HG03060 (cell line): ENCODE measurements around the gene TMEM87A.
A peak's percentile ranks its signal among the peaks of the same experiment; 100 is the strongest.
"Not testable (repeated sequence)": the region's sequence is repeated elsewhere in the genome, so short reads cannot be mapped to it uniquely, and the experiment has no call there.

Source experiments
- ATAC-seq: cut with Tn5 transposase; IDR thresholded peaks from one replicate; pipeline ENCODE4 v1.9.1; 2021; ENCODE audit warnings: low read depth, moderate number of reproducible peaks; ENCODE audit not compliant: unreplicated experiment

Gene TMEM87A, protein sequence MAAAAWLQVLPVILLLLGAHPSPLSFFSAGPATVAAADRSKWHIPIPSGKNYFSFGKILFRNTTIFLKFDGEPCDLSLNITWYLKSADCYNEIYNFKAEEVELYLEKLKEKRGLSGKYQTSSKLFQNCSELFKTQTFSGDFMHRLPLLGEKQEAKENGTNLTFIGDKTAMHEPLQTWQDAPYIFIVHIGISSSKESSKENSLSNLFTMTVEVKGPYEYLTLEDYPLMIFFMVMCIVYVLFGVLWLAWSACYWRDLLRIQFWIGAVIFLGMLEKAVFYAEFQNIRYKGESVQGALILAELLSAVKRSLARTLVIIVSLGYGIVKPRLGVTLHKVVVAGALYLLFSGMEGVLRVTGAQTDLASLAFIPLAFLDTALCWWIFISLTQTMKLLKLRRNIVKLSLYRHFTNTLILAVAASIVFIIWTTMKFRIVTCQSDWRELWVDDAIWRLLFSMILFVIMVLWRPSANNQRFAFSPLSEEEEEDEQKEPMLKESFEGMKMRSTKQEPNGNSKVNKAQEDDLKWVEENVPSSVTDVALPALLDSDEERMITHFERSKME

DNA sequence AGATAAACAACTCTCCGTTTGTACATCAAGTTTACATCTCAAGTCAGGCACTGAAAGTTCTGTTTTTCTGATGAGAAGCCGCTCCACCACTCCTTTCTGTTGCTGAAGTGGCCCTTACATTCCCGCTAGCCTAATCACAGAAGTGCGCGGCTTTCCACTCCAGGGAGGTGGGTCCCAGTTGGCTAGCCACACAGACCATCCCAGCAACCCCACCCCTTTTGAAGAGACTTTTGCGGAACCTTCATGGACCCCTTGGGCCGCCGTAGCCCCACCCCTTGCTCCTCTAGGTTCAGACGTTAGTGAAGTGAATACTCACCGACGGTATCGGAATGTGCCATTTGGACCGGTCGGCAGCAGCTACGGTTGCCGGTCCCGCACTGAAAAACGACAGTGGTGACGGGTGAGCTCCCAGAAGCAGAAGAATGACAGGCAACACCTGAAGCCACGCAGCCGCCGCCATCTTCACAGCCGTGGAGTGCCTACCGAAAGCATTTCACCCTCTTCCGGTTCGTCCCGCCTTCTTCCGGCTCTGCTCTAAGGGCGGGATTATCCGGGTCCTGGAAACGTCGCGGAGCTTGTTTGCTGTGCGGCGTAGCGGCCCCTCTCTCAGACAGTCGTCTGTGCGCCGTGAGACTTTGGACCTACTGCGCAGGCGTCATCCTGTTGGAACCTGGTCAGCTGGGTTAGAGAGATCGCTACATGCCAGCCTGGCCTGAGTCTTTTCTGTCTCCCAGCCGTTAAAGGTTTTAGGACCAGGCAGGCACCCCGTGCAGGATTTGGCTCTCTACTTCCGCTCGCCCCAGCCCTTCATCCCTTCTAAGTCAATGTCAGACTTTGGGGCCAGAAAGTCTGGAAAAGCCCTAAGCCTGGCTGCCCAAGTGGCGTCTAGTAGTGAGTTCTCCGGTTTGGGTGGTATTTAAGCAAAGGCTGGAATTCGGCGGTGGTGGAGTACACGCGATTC lies at the start of gene TMEM87A, which contains the start of gene GANC:
TSS of gene TMEM87A (minus strand) at position 495 of the 961 bp plus-strand sequence. CDS start at position 460, 35 bp downstream.
TSS of gene GANC (plus strand) at position 263 of the 961 bp plus-strand sequence. CDS start 1,281 bp downstream, outside the sequence.
- peak; percentile 69 for ATAC-seq

DNA sequence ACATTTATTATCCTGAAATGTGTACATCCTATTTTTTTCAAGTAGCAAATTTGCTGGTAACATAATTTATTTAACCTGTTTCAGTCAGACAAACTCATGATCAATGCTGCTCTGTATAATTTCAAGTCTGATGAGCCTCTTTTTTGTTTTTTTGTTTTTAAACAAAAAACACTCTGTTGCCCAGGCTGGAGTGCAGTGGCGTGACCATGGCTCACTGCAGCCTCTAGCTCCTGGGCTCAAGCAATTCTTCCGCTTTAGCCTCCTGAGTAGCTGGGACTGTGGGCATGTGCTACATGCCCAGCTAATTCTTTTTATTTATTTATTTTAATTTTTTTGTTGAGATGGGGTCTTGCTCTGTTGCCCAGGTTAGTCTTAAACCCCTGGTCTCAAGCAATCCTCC lies 46.0 kb upstream of the TMEM87A start:
- no peak for ATAC-seq

DNA sequence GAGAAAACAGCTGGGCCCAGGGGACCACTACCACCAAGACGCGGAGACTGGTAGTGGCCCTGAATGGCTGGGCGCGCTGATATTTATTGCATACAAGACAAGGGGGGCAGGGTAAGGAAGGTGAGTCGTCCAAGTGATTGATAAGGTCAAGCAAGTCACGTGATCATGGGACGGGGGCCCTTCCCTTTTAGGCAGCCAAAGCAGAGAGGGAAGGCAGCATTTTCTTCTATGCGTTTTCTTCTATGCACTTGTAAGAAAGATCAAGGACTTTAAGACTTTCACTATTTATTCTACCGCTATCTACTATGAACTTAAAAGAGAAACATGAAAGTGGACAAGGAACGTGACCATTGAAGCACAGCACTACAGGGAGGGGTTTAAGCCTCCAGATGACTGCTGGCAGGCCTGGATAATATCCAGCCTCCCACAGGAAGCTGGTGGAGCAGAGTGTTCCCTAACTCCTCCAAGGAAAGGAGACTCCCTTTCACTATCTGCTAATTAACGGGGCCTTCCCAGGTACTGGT lies 43.1 kb upstream of the TMEM87A start:
- ATAC-seq: not testable (repeated sequence)

DNA sequence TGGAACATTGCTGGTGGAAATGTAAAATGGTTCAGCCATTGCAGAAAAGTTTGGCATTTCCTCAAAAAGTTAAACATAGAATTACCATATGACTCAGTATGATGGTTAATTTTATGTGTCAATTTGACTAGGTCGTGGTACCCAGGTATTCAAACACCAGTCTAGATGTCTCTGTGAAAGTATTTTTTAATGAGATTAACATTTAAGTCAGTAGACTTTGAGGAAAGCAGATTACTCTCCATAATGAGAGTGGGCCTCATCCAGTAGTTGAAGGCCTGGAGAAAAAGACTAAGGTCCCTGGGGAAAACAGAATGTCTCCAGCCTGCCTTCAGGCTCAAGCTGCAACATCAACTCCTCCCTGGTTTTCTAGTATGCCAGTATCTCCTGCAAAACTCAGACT lies 42.3 kb upstream of the TMEM87A start:
- no peak for ATAC-seq

DNA sequence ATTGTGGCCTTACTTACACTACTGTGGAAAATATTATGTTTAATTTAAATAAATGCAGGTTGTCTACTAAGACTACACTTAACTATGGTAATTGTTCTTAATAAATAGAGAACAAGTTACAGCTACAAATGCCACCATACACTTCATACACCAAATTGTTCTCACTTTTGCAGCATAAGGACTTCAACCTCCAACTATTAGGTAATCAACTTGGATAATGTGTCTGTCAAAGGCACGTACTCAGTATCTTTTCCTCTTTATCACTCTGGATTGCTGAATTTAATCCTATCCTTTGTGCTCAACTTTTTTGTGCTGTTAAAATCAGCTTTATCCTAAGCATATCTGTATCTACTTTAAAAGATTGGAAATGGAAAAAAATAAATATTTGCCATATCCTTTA lies 41.6 kb upstream of the TMEM87A start:
- no peak for ATAC-seq

DNA sequence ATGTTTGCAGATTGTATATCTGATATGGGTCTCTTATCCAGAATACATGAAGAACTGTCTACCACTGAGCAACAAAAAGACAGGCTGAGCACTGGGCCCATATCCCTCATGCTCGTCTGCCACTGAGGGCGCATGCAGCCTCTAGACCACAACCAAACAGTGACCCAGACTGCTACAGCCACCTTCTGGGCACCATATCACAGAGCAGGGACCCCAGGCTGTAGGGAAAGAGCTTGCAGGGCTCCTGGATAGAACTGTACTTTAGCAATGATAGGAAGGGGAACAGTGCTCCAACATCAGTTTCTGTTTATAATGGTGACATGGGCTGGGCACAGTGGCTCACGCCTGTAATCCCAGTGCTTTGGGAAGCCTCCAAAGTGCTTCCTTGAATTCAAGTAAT lies 40.2 kb upstream of the TMEM87A start:
- ATAC-seq: no peak

DNA sequence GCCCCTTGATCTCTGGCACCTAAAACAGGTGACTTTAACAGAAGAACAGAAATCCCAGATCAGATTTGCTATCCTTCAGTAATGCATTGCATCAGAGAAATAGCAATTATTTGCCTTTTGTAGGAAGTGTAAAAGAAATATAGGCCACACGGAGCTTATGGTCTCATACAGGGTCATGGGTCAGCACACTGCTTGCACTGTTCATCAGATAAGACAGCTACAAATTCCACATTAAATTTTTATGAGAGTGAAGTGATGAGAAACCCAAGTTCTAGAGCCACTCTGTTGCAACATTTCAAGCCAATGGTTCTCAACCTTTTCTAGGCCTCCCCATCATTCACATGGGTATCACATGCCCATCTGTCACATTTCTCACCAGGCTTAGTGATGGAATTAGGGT lies 33.4 kb upstream of the TMEM87A start:
- ATAC-seq: no peak

DNA sequence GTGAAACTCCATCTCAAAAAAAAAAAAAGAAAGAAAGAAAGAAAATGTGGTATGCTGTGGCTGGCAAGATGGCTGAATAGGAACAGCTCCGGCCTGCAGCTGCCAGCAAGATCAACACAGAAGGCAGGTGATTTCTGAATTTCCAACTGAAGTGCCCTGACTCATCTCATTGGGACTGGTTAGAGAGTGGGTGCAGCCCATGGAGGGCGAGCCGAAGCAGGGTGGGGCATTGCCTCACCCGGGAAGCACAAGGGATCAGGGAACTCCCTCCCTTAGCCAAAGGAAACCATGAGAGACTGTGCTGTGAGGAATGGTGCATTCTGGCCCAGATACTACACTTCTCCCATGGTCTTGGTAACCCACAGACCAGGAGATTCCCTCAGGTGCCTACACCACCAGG lies 27.8 kb upstream of the TMEM87A start:
- not testable (repeated sequence) for ATAC-seq

DNA sequence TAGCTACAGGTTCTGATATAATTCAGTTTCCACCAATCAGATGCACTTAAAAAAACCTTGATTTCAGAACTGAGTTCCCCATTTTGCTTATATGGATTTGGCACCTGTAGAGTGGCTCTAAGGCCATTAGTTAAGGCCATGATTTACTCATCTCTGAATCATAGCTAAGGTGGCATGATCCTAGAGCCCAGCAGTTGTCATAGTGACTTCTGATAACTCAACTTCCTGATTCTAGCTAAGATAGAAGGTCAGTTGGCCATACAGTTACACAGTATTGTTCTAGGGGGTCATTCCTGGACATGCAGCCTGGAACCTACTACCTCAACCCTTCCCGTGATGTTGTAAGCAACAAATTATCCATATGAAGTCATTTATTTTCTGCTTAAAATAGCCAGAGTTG lies 15.9 kb upstream of the TMEM87A start:
- ATAC-seq: no peak

DNA sequence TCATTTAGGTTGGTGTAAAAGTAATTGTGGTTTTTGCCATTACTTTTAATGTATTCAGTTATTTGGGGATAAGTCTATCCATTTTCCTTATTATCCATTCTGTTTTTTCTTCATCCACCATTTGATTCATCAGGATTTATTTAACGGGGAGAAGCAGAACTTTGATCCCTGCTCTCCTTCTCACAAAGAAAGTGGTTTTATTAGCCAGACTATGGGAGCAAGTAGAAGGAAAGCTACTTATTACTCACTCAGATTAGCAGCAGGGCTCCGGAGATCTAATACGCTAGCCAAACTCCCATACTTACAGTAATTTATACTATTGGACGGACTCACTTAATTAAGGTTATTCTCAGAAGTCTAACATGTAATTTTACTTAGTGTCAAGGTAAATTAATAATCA lies 14.7 kb upstream of the TMEM87A start:
- no peak for ATAC-seq

DNA sequence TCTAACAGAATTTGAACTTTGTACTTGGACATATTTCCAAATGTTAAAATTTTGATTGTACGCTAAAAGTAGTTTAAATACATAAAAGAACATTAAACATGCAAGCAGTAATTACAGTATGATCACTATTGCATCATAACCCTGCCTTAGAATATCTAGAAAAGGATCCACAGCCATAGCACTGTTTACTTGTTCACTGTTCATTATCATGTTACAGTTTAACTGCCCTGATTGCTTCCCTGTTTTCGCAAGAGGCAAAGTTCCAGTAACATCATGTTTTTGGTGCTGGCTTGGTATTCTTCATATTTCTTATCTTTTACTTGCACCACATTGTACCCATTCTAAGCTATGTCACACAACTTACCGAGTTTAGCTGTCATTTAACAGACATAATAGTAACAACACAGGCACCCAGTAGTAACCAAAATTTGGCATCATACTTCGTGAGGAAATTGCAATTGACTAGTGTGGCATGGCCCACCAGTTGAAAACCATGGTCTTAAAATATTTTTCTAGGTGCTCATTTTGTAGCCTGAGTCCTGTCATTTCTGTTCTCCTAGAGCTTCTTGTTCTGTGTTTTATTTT lies 13.3 kb upstream of the TMEM87A start:
- ATAC-seq: no peak

DNA sequence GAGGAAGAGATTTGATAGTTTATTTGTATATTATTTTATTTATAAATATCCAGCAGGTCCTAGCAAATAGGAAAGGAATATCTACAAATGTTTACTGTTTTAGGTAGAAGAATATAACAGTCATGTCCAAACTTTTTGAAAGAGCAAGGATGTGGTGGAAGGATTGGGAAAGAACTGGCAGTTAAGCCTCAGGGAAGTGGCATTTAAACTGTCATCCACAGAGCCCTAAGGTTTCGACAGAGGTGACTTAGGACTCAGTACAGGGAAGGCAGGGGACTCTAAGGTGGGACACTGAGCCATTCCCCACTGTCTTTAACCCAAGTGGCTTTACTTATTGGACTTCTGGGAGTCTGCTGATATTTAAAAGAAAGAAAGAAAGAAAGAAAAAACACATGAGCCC lies 11.8 kb upstream of the TMEM87A start:
- ATAC-seq: no peak

DNA sequence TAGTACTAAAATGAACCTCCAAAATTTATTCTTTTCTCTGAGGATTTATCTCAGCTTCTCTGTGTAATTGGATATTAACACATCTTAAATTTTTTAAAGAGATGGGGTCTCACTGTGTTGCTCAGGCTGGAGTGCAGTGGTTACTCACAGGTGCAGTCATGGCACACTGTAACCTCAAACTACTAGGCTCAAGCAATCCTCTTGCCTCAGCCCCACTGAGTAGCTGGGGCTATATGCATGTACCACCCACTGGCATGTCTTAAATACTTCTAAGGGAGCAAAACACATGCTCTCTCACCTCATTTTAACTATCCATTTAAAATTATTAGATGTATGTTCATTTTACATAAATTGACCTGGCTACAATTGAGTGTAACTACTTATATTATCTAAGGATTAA lies 11.3 kb upstream of the TMEM87A start:
- ATAC-seq: no peak

DNA sequence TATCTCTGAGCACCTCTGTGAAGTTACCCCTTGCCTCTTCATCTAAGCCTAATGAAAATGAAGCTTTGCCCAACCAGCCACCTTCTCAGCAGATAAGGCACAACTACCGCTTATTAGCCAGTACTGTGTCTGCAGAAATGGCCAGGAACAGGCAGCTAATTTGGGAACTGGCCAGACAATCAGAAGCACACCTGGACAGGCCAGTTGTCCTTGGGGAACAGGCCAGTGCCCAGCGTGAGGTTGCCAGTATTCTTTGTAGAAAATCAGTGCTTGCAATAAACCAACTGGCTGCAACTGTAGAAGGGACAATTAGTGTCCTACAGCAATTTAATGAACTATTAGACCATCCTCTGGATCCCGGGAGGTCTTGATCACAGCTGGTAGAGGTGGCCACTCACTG lies 10.4 kb upstream of the TMEM87A start:
- ATAC-seq: no peak

DNA sequence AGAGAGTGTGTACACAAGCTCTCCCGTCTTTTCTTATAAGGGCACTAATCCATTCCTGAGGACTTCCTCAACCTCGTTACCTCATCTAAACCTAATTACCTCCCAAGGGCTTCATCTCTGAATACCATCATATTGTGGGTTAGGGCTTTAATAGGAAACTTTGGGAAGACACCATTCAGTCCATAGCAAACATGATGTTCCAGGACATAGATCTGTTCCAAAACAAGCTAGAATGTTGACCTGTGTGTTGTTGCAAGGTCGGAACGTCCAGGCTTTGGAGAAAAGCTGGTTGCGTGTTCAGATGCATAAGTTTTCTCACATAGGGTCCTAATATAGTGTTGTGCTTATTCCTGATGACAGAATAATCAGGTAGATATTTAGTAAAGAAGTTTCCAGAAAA lies 9.7 kb upstream of the TMEM87A start:
- no peak for ATAC-seq

DNA sequence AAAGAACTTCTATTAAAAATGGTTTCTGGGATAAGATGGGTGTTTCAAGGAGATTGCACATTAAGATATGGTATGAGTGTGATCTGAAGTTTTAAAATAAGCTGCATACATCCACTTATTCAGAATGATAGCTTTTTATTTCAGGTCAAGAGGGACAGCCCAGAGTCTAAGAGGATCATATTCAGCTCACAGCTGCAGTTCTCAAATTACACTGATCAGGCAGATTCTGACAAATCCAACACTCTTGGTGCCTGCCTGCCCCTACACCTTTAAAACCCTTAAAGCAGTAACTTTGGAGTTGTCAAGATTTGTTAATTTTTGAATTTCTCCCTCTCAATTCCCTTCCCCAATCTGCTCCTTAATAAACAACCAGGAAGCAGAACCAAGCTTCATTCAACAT lies 9.1 kb upstream of the TMEM87A start:
- ATAC-seq: no peak

DNA sequence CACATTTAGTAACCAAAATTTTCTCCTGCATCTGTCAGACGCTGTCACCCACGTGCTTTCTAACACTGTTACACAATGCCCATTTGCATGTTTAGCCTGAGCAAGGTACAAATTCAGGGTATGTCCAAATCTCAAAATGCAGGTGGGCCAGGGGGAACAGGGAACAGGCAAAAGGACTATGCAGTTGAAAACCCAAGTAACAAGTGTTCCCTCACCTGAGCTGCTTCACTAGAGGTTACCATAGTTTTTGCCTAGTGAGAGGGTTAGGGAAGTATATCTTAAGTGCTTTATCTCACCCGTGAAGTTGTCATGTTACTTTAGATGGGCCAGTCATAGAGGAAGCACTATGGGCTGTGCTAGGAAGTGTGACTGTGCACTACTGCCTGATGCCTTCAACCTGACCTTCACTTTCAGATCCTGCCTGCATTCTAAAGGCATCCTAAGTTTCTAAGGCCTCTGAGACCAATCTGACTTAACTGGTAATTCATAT lies 6.0 kb upstream of the TMEM87A start:
- no peak for ATAC-seq

DNA sequence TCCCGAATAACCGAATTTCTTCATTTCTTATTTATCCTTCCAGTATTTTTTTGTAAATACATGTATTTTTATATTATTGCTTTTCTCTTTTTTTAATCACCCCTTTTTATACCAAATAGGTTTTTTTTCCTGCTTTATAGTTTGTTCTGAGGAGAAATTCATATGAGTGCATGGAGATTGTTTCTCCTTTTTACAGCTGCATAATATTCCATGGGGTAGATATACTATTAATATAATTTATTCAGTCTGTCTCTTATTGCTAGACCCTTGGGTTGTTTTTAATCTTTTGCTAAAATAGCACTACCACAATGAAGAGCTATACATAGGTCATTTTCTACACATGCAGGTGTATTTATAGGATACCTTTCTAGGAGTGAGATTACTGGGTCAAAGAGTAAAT lies 3.5 kb upstream of the TMEM87A start:
- no peak for ATAC-seq

DNA sequence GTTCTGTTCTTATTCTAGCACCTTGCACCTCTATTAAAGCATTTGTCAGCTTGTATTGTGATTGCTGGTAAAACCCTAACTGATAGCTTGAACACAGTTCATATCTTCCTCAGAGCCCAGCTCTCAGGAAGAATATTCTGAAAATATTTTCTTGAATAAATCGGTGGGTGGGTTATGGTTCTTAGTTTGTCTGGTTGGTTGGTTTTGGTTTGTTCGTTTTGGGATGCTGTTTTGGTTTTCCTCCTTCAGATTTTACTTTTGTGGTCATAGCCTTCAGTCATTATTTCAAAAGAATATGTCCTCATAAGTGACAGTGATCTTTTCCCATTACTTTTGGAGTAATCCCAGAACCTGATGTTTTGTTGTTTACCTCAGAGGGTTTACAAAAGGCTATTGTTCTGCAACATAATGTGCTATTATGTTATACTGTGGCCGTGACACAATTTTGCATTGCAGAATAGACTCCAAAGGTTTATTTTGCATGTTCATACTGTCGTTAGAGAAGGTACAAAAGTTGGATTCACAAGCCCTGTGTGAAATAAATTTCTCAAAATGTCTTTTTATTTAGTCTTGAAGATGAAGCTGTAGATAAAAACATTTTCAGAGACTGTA lies 2.7 kb upstream of the TMEM87A start:
- ATAC-seq: no peak

DNA sequence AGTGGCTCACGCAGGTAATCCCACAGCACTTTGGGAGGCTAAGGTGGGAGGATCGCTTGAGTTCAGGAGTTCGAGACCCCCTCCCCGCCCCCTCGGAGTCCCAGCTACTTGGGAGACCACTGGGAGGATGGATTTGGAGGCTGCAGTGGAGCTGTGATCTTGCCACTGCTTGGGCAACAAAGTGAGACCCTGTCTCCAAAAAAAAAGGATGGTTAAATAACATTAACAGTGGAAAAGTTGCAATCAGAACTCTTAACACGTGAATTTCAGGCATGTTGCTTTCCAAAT lies 1.4 kb upstream of the TMEM87A start:
- ATAC-seq: no peak
